GM23338 (cell line): Measurements from ENCODE around the gene ARMC5. TPM values are rescaled to one million over a fixed set of nuclear protein-coding genes. Genes with fewer than 3 reads are reported as not detected.

Source experiments
- ATAC-seq: fragments of 200-7000 bp; cut with Tn5 transposase; 3 replicates; pipeline ENCODE4 v1.9.1; 2020
- DNase-seq: peaks from one replicate; pipeline ENCODE4 v3.0.0-alpha.2; 2015; ENCODE audit warnings: low spot score
- H2AFZ ChIP-seq: fragments of 200-600 bp; sonication (generic); 2 replicates; pipeline ENCODE4 v1.8.0; 2016; ENCODE audit warnings: antibody characterized with exemption, mild to moderate bottlenecking, moderate library complexity
- H3F3A ChIP-seq: fragments of 200-600 bp; sonication (generic); replicated peaks from 2 replicates; pipeline ENCODE4 v1.8.0; 2017; ENCODE audit warnings: antibody characterized with exemption, mixed run types, low read depth
- H3K27ac ChIP-seq: fragments of 200-600 bp; sonication (generic); 2 replicates; pipeline ENCODE4 v1.6.1; 2016; ENCODE audit warnings: low read depth
- H3K27me3 ChIP-seq: fragments of 200-600 bp; sonication (generic); 2 replicates; pipeline ENCODE4 v1.8.0; 2016; ENCODE audit warnings: mild to moderate bottlenecking, mixed run types, moderate library complexity; ENCODE audit not compliant: insufficient read depth
- H3K36me3 ChIP-seq: fragments of 200-600 bp; sonication (generic); 2 replicates; pipeline ENCODE4 v1.8.0; 2016; ENCODE audit warnings: mild to moderate bottlenecking; ENCODE audit not compliant: insufficient read depth
- H3K4me1 ChIP-seq: fragments of 200-600 bp; sonication (generic); 2 replicates; pipeline ENCODE4 v1.8.0; 2016; ENCODE audit warnings: mild to moderate bottlenecking, moderate library complexity; ENCODE audit not compliant: insufficient read depth
- H3K4me2 ChIP-seq: fragments of 200-600 bp; sonication (generic); 2 replicates; pipeline ENCODE4 v1.7.1; 2017; ENCODE audit warnings: mixed run types
- H3K4me3 ChIP-seq: fragments of 200-600 bp; sonication (generic); 2 replicates; pipeline ENCODE4 v1.6.1; 2016; ENCODE audit warnings: mixed run types
- H3K79me2 ChIP-seq: fragments of 200-600 bp; sonication (generic); replicated peaks from 2 replicates; pipeline ENCODE4 v1.8.0; 2017; ENCODE audit warnings: mild to moderate bottlenecking; ENCODE audit not compliant: insufficient read depth
- H3K9me2 ChIP-seq: fragments of 200-600 bp; sonication (generic); 2 replicates; pipeline ENCODE4 v1.8.0; 2017; ENCODE audit not compliant: insufficient read depth
- H4K20me1 ChIP-seq: fragments of 200-600 bp; sonication (generic); replicated peaks from 2 replicates; pipeline ENCODE4 v1.8.0; 2017; ENCODE audit warnings: mild to moderate bottlenecking; ENCODE audit not compliant: insufficient read depth
- H3K27ac Mint-ChIP-seq: 2 replicates; pipeline ENCODE4 v1.8.0; 2020; ENCODE audit warnings: inconsistent platforms, mild to moderate bottlenecking, moderate library complexity, mixed read lengths
- H3K27me3 Mint-ChIP-seq: 3 replicates; pipeline ENCODE4 v1.8.0; 2022; ENCODE audit warnings: low read depth, mild to moderate bottlenecking, moderate library complexity, mixed read lengths, inconsistent platforms; ENCODE audit not compliant: insufficient read depth, poor library complexity
- H3K36me3 Mint-ChIP-seq: 3 replicates; pipeline ENCODE4 v1.8.0; 2021; ENCODE audit warnings: low read depth, mild to moderate bottlenecking, inconsistent platforms, moderate library complexity, mixed read lengths
- H3K4me1 Mint-ChIP-seq: 3 replicates; pipeline ENCODE4 v1.8.0; 2020; ENCODE audit warnings: mild to moderate bottlenecking, inconsistent platforms, mixed read lengths
- H3K4me3 Mint-ChIP-seq: 3 replicates; pipeline ENCODE4 v1.8.0; 2021; ENCODE audit warnings: moderate library complexity, mild to moderate bottlenecking, inconsistent platforms, mixed read lengths
- H3K9me3 Mint-ChIP-seq: 3 replicates; pipeline ENCODE4 v1.8.0; 2020; ENCODE audit warnings: moderate library complexity, mild to moderate bottlenecking, inconsistent platforms, mixed read lengths
- CREB1 ChIP-seq: fragments of 250-450 bp; sonication (Bioruptor Pico); IDR thresholded peaks from 2 replicates; pipeline ENCODE4 v1.5.0; 2020; ENCODE audit warnings: low read depth, mild to moderate bottlenecking, moderate library complexity
- JUNB ChIP-seq: IDR thresholded peaks from one replicate; pipeline ENCODE4 v1.6.1; 2016; ENCODE audit warnings: antibody characterized with exemption; ENCODE audit not compliant: unreplicated experiment
- POLR2AphosphoS5 ChIP-seq: IDR thresholded peaks from 2 replicates; pipeline ENCODE4 v1.6.1; 2016; ENCODE audit warnings: antibody characterized with exemption, low read depth
- REST ChIP-seq: IDR thresholded peaks from one replicate; pipeline ENCODE4 v1.6.1; 2018; ENCODE audit warnings: antibody characterized with exemption; ENCODE audit not compliant: unreplicated experiment
- STAT1 ChIP-seq: IDR thresholded peaks from one replicate; pipeline ENCODE4 v1.6.1; 2016; ENCODE audit warnings: antibody characterized with exemption; ENCODE audit not compliant: unreplicated experiment
- ZNF331 ChIP-seq: fragments of 250-450 bp; sonication (Bioruptor Pico); IDR thresholded peaks from 2 replicates; pipeline ENCODE4 v1.5.0; 2020; ENCODE audit warnings: low read depth, mild to moderate bottlenecking, moderate library complexity
- polyA plus RNA-seq: library from polyadenylated mRNA; unstranded; fragments of >200 nt; fragmentation: Nextera tagmentation; extraction: Ambion mirVana; gene quantifications from 2 replicates; pipeline ENCODE4 v1.2.1, GENCODE V29; 2016
- total RNA-seq: library from RNA; depleted of rRNA; stranded (reverse); fragments of >200 nt; shearing (Covaris generic); gene quantifications from 2 replicates; pipeline ENCODE4 v1.2.3, GENCODE V29; 2014
- TF ChIP-seq, protein P1 (sequence below): fragments of 250-450 bp; sonication (Bioruptor Pico); IDR thresholded peaks from 2 replicates; pipeline ENCODE4 v1.5.0; 2020; ENCODE audit warnings: mild to moderate bottlenecking, moderate library complexity

Gene ARMC5
- total and polyA plus RNA-seq, 2 experiments from 2014 or later, result 5.9 to 11.3 TPM

DNA sequence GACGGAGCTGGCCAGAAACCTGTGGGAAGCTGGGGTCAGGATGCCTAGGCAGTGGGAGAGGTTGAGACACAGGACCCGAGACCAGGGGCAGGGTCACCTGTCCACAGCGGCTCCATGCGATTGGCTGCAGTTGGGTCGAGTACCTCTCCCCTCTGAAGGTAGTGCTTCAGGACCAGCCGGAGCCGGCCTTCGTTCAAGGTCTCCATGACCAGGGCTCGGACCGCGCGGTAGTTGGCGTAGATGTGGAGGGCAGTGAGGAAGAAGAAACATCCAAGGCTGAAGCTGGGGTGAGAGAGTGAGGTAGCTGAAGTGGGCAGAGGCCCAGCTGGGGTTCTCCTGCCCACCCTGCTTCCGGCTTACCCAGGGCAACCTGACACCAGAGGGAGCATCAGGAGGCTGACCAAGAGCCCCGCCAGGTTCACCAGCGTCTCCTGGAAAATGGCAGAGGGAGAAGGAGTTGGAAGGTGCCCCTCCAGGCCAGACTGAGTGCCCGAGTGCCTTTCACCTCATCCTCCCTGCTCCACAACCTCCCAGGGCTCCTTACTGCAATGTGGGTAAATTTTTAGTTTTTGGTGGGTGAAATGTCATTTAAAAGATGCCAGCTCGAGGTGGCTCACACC is 34.3 kb downstream of the ARMC5 start (continued):
- TF ChIP-seq REST, result no peak
- no peak for TF ChIP-seq CREB1 (CRISPR knock-in tag)
- TF ChIP-seq STAT1, result no peak
- no peak for TF ChIP-seq JUNB

GRCh38 chr16:31496670-31497069 is 37.4 kb downstream of the ARMC5 start:
- H3K4me2 ChIP-seq, result no peak overlapping the region
- peaks cover 11% of the 10 kb centered on the region for H3K4me1 Mint-ChIP-seq
- no peaks in the 10 kb centered on the region for H3K9me2 ChIP-seq
- TF ChIP-seq POLR2AphosphoS5, result no peak
- TF ChIP-seq, protein P1, sequence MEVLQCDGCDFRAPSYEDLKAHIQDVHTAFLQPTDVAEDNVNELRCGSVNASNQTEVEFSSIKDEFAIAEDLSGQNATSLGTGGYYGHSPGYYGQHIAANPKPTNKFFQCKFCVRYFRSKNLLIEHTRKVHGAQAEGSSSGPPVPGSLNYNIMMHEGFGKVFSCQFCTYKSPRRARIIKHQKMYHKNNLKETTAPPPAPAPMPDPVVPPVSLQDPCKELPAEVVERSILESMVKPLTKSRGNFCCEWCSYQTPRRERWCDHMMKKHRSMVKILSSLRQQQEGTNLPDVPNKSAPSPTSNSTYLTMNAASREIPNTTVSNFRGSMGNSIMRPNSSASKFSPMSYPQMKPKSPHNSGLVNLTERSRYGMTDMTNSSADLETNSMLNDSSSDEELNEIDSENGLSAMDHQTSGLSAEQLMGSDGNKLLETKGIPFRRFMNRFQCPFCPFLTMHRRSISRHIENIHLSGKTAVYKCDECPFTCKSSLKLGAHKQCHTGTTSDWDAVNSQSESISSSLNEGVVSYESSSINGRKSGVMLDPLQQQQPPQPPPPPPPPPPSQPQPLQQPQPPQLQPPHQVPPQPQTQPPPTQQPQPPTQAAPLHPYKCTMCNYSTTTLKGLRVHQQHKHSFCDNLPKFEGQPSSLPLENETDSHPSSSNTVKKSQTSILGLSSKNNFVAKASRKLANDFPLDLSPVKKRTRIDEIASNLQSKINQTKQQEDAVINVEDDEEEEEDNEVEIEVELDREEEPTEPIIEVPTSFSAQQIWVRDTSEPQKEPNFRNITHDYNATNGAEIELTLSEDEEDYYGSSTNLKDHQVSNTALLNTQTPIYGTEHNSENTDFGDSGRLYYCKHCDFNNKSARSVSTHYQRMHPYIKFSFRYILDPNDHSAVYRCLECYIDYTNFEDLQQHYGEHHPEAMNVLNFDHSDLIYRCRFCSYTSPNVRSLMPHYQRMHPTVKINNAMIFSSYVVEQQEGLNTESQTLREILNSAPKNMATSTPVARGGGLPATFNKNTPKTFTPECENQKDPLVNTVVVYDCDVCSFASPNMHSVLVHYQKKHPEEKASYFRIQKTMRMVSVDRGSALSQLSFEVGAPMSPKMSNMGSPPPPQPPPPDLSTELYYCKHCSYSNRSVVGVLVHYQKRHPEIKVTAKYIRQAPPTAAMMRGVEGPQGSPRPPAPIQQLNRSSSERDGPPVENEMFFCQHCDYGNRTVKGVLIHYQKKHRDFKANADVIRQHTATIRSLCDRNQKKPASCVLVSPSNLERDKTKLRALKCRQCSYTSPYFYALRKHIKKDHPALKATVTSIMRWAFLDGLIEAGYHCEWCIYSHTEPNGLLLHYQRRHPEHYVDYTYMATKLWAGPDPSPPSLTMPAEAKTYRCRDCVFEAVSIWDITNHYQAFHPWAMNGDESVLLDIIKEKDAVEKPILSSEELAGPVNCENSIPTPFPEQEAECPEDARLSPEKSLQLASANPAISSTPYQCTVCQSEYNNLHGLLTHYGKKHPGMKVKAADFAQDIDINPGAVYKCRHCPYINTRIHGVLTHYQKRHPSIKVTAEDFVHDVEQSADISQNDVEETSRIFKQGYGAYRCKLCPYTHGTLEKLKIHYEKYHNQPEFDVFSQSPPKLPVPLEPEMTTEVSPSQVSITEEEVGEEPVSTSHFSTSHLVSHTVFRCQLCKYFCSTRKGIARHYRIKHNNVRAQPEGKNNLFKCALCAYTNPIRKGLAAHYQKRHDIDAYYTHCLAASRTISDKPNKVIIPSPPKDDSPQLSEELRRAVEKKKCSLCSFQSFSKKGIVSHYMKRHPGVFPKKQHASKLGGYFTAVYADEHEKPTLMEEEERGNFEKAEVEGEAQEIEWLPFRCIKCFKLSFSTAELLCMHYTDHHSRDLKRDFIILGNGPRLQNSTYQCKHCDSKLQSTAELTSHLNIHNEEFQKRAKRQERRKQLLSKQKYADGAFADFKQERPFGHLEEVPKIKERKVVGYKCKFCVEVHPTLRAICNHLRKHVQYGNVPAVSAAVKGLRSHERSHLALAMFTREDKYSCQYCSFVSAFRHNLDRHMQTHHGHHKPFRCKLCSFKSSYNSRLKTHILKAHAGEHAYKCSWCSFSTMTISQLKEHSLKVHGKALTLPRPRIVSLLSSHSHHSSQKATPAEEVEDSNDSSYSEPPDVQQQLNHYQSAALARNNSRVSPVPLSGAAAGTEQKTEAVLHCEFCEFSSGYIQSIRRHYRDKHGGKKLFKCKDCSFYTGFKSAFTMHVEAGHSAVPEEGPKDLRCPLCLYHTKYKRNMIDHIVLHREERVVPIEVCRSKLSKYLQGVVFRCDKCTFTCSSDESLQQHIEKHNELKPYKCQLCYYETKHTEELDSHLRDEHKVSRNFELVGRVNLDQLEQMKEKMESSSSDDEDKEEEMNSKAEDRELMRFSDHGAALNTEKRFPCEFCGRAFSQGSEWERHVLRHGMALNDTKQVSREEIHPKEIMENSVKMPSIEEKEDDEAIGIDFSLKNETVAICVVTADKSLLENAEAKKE (CRISPR knock-in tag), result no peak
- TF ChIP-seq ZNF331 (CRISPR knock-in tag), result no peak
- no peak for TF ChIP-seq REST
- H3K4me1 ChIP-seq, result peaks cover 3% of the 10 kb centered on the region
- no peaks in the 10 kb centered on the region for H3K79me2 ChIP-seq
- no peaks in the 10 kb centered on the region for H3K36me3 ChIP-seq
- H3K27me3 Mint-ChIP-seq, result peaks cover 3% of the 10 kb centered on the region
- H2AFZ ChIP-seq, result no peak overlapping the region
- no peak for DNase-seq
- no peaks in the 10 kb centered on the region for H4K20me1 ChIP-seq
- H3K4me3 Mint-ChIP-seq, result no peak overlapping the region
- no peaks in the 10 kb centered on the region for H3F3A ChIP-seq
- H3K27me3 ChIP-seq, result no peaks in the 10 kb centered on the region
- no peak overlapping the region for H3K27ac ChIP-seq
- H3K4me3 ChIP-seq, result no peak overlapping the region
- peaks cover 28% of the 10 kb centered on the region for H3K36me3 Mint-ChIP-seq
- no peaks in the 10 kb centered on the region; the same call in 1 of the 3 replicates for H3K9me3 Mint-ChIP-seq
- ATAC-seq, result no peak
- no peak overlapping the region for H3K27ac Mint-ChIP-seq
